Kidney (tissue), 14 donors: Measurements from ENCODE around the gene GAL3ST3. TPM values are rescaled to one million over a fixed set of nuclear protein-coding genes. Genes with fewer than 3 reads are reported as not detected.

Source experiments
- DNase-seq, 5 donors: peaks; one replicate each; pipeline ENCODE4 v3.0.0-alpha.2; 2013 to 2020
- FAIRE-seq: peaks from 2 replicates; lab custom pipeline; 2012; peaks lifted over from hg19 to GRCh38; lab: Jason Lieb, UNC
- H3K27ac ChIP-seq, 2 donors: one replicate each; pipeline ENCODE4 v1.7.0; 2013; ENCODE audit warnings: low read depth in 2 of 2, low read length in 2 of 2, inconsistent platforms in 1 of 2
- H3K27me3 ChIP-seq: one replicate; pipeline ENCODE4 v1.7.1; 2013; ENCODE audit warnings: low read length, inconsistent platforms; ENCODE audit not compliant: control insufficient read depth, insufficient read depth
- H3K36me3 ChIP-seq, 3 donors: one replicate each; pipeline versions ENCODE4 v1.7.0 to v1.7.1; 2013; ENCODE audit warnings: low read length in 3 of 3, control low read depth in 1 of 3, inconsistent platforms in 1 of 3; ENCODE audit not compliant: insufficient read depth in 3 of 3, control insufficient read depth in 2 of 3
- H3K4me1 ChIP-seq, 3 donors: one replicate each; pipeline versions ENCODE4 v1.7.0 to v1.7.1; 2013; ENCODE audit warnings: low read length in 3 of 3, inconsistent platforms in 1 of 3, low read depth in 1 of 3; ENCODE audit not compliant: control insufficient read depth in 2 of 3, insufficient read depth in 2 of 3
- H3K4me3 ChIP-seq, 3 donors: one replicate each; pipeline versions ENCODE4 v1.7.0 to v1.8.1; 2013; ENCODE audit warnings: low read length in 3 of 3, control low read depth in 1 of 3, inconsistent platforms in 1 of 3
- H3K9ac ChIP-seq, 3 donors: one replicate each; pipeline versions ENCODE4 v1.7.0 to v1.7.1; 2013; ENCODE audit warnings: low read length in 3 of 3, control low read depth in 1 of 3, inconsistent platforms in 1 of 3
- H3K9me3 ChIP-seq, 3 donors: one replicate each; pipeline versions ENCODE4 v1.7.0 to v1.7.1; 2013; ENCODE audit warnings: low read length in 3 of 3, control low read depth in 1 of 3, inconsistent platforms in 1 of 3; ENCODE audit not compliant: control insufficient read depth in 2 of 3, insufficient read depth in 1 of 3
- CTCF ChIP-seq: IDR thresholded peaks from 3 replicates; pipeline ENCODE4 v1.5.1; 2012; ENCODE audit warnings: mild to moderate bottlenecking, moderate library complexity, borderline replicate concordance; ENCODE audit not compliant: insufficient read depth; ENCODE audit errors: extremely low read depth
- intact Hi-C: fragments of 100-400 bp; cut with DNase I; formaldehyde crosslinking; loops from one replicate; pipeline ENCODE4 v1.11.1; 2022
- polyA plus RNA-seq: library from polyadenylated mRNA; stranded (reverse); fragments of 350-450 nt; fragmentation: Illumina TruSeq; extraction: RNeasy Lipid Tissue Mini Kit (QIAGEN cat#74804); gene quantifications from one replicate; pipeline ENCODE4 v1.2.3, GENCODE V29; 2014; ENCODE audit warnings: low read depth, low replicate concordance; ENCODE audit not compliant: insufficient read depth
- total RNA-seq: library from RNA; stranded (reverse); fragmentation: NEBNext Ultra II Directional; extraction: Animal tissue kit (Norgen Biotek cat#: 25700); gene quantifications from one replicate; pipeline ENCODE4 v1.2.1, GENCODE V29; 2021
- donor health status: control.
- donor health status: control.
- donor health status: control.
- donor health status: control.
- donor health status: control.
- donor health status: DM: yes; HTN: yes; CAD: no.
- donor health status: Normal renal cell carcinoma (clear cell type).

The GAL3ST3 gene
- total and polyA plus RNA-seq, 2 donors from 2014 or later, result 2.5 to 7.6 TPM

GRCh38 chr11:65997286-65997685 is 51.7 kb downstream of the GAL3ST3 start:
- FAIRE-seq, result no peak
- peaks cover 11 to 32% (median 29%) of the 10 kb centered on the region in 3 donors for H3K36me3 ChIP-seq
- no peak for TF ChIP-seq CTCF
- H3K27ac ChIP-seq, result no peak overlapping the region
- H3K4me1 ChIP-seq, result peaks cover 0 to 4% (median 0%) of the 10 kb centered on the region in 3 donors
- H3K9ac ChIP-seq, result no peak overlapping the region
- H3K4me3 ChIP-seq, result no peak overlapping the region
- no peaks in the 10 kb centered on the region for H3K9me3 ChIP-seq
- H3K27me3 ChIP-seq, result no peaks in the 10 kb centered on the region
- DNase-seq, result no peak
- intact Hi-C loops, result no loop called here

GRCh38 chr11:65992056-65992455 is 56.9 kb downstream of the GAL3ST3 start:
- H3K36me3 ChIP-seq, result no peaks in the 10 kb centered on the region
- no peak for DNase-seq
- no peaks in the 10 kb centered on the region for H3K9me3 ChIP-seq
- intact Hi-C loops, result no loop called here
- no peak overlapping the region for H3K27ac ChIP-seq
- H3K4me1 ChIP-seq, result no peaks in the 10 kb centered on the region
- FAIRE-seq, result no peak
- H3K4me3 ChIP-seq, result no peak overlapping the region
- H3K9ac ChIP-seq, result no peak overlapping the region
- H3K27me3 ChIP-seq, result no peaks in the 10 kb centered on the region
- no peak for TF ChIP-seq CTCF

Other genes starting within 250 kb of the GAL3ST3 start
- 1.0 TPM for gene SNX32, start 215.2 kb downstream of the GAL3ST3 start, total RNA-seq
- 0.43 TPM for gene SNX32, start 215.2 kb downstream of the GAL3ST3 start, polyA plus RNA-seq
- 705 TPM for gene CFL1, start 191.0 kb downstream of the GAL3ST3 start, total RNA-seq
- 846 TPM for gene CFL1, start 191.0 kb downstream of the GAL3ST3 start, polyA plus RNA-seq
- 54.9 TPM for gene MUS81, start 188.7 kb downstream of the GAL3ST3 start, total RNA-seq
- gene MUS81, start 188.7 kb downstream of the GAL3ST3 start, polyA plus RNA-seq, result 31.2 TPM
- gene EFEMP2, start 176.4 kb downstream of the GAL3ST3 start, total RNA-seq, result 64.2 TPM
- 60.0 TPM for gene EFEMP2, start 176.4 kb downstream of the GAL3ST3 start, polyA plus RNA-seq
- gene CTSW, start 169.3 kb downstream of the GAL3ST3 start, total RNA-seq, result 3.9 TPM
- gene CTSW, start 169.3 kb downstream of the GAL3ST3 start, polyA plus RNA-seq, result 1.3 TPM
- gene FIBP, start 160.7 kb downstream of the GAL3ST3 start, total RNA-seq, result 58.0 TPM
- 105 TPM for gene FIBP, start 160.7 kb downstream of the GAL3ST3 start, polyA plus RNA-seq
- 26.1 TPM for gene CCDC85B, start 158.5 kb downstream of the GAL3ST3 start, total RNA-seq
- gene CCDC85B, start 158.5 kb downstream of the GAL3ST3 start, polyA plus RNA-seq, result 31.8 TPM
- 3.2 TPM for gene FOSL1, start 148.8 kb downstream of the GAL3ST3 start, total RNA-seq
- gene FOSL1, start 148.8 kb downstream of the GAL3ST3 start, polyA plus RNA-seq, result 0.37 TPM
- 38.0 TPM for gene C11orf68, start 130.1 kb downstream of the GAL3ST3 start, total RNA-seq
- 52.0 TPM for gene C11orf68, start 130.1 kb downstream of the GAL3ST3 start, polyA plus RNA-seq
- gene DRAP1, start 129.7 kb downstream of the GAL3ST3 start, total RNA-seq, result 51.2 TPM
- gene DRAP1, start 129.7 kb downstream of the GAL3ST3 start, polyA plus RNA-seq, result 150 TPM
- gene TSGA10IP, start 103.7 kb downstream of the GAL3ST3 start, total RNA-seq, result not detected
- gene TSGA10IP, start 103.7 kb downstream of the GAL3ST3 start, polyA plus RNA-seq, result not detected
- 48.6 TPM for gene SART1, start 87.4 kb downstream of the GAL3ST3 start, total RNA-seq
- 48.7 TPM for gene SART1, start 87.4 kb downstream of the GAL3ST3 start, polyA plus RNA-seq
- 37.5 TPM for gene EIF1AD, start 47.0 kb downstream of the GAL3ST3 start, total RNA-seq
- gene EIF1AD, start 47.0 kb downstream of the GAL3ST3 start, polyA plus RNA-seq, result 17.7 TPM
- 181 TPM for gene BANF1, start 46.7 kb downstream of the GAL3ST3 start, total RNA-seq
- 186 TPM for gene BANF1, start 46.7 kb downstream of the GAL3ST3 start, polyA plus RNA-seq
- 5.9 TPM for gene CST6, start 37.2 kb downstream of the GAL3ST3 start, total RNA-seq
- 1.2 TPM for gene CST6, start 37.2 kb downstream of the GAL3ST3 start, polyA plus RNA-seq
- gene CATSPER1, start 22.7 kb downstream of the GAL3ST3 start, total RNA-seq, result 0.76 TPM
- not detected for gene CATSPER1, start 22.7 kb downstream of the GAL3ST3 start, polyA plus RNA-seq
- gene SF3B2, start 3.2 kb upstream of the GAL3ST3 start, total RNA-seq, result 172 TPM
- gene SF3B2, start 3.2 kb upstream of the GAL3ST3 start, polyA plus RNA-seq, result 114 TPM
- 91.8 TPM for gene PACS1, start 21.1 kb upstream of the GAL3ST3 start, total RNA-seq
- 23.7 TPM for gene PACS1, start 21.1 kb upstream of the GAL3ST3 start, polyA plus RNA-seq
- gene KLC2, start 208.5 kb upstream of the GAL3ST3 start, total RNA-seq, result 30.6 TPM
- 16.2 TPM for gene KLC2, start 208.5 kb upstream of the GAL3ST3 start, polyA plus RNA-seq
- gene RAB1B, start 219.5 kb upstream of the GAL3ST3 start, total RNA-seq, result 153 TPM
- gene RAB1B, start 219.5 kb upstream of the GAL3ST3 start, polyA plus RNA-seq, result 197 TPM
- 0.63 TPM for gene CNIH2, start 229.0 kb upstream of the GAL3ST3 start, total RNA-seq
- gene CNIH2, start 229.0 kb upstream of the GAL3ST3 start, polyA plus RNA-seq, result not detected
- 92.1 TPM for gene YIF1A, start 240.0 kb upstream of the GAL3ST3 start, total RNA-seq
- 115 TPM for gene YIF1A, start 240.0 kb upstream of the GAL3ST3 start, polyA plus RNA-seq
- gene TMEM151A, start 242.7 kb upstream of the GAL3ST3 start, total RNA-seq, result 0.19 TPM
- not detected for gene TMEM151A, start 242.7 kb upstream of the GAL3ST3 start, polyA plus RNA-seq